Astrocyte of the cerebellum (primary cell): ENCODE data around the gene HLCS.

Experiments used
- DNase-seq: peaks from one replicate; pipeline ENCODE4 v3.0.0-alpha.2; 2011; ENCODE audit warnings: low read depth
- H3K4me3 ChIP-seq: 2 replicates; pipeline ENCODE4 v1.5.1; 2011; ENCODE audit warnings: mild to moderate bottlenecking, low read depth, low read length, moderate library complexity
- CTCF ChIP-seq: IDR thresholded peaks from 2 replicates; pipeline ENCODE4 v1.5.1; 2012; ENCODE audit warnings: low read length, low read depth, moderate library complexity, mild to moderate bottlenecking; ENCODE audit errors: missing control alignments
- in situ Hi-C: cut with HindIII; loops from 2 replicates; pipeline ENCODE4 v1.10.0; 2017; ENCODE audit warnings: low sequenced_read_pairs

HLCS gene

DNA sequence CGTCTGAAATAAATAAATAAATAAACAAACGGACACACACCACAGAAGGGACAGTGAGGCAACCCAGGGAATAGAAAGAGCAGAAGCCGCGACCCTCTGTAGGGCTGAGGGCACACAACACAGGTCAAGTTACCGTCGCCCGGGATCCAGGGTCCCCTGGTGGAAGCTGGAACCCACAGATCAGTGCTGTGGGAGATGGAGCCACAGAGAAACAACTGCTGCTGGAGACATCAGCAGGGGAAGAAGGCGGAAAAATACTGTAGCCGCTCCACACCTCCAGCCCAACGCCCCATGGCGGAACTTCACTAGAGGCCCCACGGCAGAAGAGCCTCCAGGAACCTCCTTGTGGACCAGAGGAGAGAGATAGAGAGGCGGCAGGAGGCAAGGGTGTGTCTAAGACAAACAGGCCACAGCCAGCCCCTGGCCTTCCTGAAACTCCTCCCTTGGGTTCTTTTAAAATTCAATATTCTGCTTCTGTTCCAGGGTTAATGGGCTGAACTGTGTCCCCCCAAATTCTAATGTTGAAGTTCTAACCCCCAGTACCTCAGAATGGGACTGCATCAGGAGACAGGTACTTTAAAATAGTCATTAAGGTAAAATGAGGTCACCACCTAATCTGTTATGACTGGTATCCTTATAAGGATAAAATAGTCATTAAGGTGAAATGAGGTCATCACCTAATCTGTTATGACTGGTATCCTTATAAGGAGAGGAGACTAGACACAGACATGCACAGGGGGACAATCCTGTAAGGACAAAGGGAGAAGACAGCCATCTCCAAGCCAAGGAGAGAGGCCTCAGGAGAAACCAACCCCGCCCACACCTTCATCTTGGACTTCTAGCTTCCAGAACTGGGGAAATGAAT is 7.7 kb upstream of the HLCS start:
- H3K4me3 ChIP-seq = no peak overlapping the region
- no peak for DNase-seq
- in situ Hi-C loops = no loop called here
- no peak for TF ChIP-seq CTCF

DNA sequence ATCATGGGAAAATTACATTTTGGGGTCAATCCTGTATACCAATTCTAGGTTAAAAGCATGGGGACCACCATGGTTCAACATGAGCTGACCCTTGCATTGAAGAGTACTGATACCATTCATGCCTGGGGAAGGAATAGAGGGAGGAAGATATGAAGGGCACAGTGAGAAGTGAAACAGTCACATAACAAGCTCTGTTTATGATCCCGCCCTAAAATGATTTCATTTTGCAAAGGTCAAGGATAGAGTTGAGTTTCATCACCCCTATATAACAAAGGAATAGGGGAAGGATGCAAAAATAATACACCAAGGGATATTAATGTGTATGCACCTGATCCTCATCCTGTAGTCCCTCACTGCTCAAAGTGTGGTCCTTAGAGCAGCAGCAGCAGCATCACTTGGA is 2.5 kb upstream of the HLCS start:
- in situ Hi-C loops = no loop called here
- no peak for TF ChIP-seq CTCF
- no peak for DNase-seq

DNA sequence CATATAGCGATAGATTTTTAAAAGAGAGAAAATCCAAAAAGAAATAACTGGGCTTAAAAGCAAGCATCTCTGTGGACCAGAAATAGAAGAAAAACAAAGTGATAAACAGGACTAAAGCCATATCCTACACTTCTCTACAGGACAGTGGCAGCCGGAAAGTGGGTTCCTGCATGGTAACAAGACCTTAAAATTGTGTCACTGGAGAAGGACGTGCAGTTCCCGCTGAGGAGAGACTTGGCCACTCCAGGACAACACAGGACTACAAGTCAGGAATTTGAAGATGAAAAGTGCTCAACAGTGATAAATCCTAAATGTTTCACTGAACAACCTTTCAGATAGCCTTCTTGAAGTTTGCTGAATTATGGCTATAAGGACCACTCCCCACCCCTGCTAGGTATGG is 1.9 kb upstream of the HLCS start:
- TF ChIP-seq CTCF = no peak
- no peak overlapping the region for H3K4me3 ChIP-seq
- in situ Hi-C loops = no loop called here
- no peak for DNase-seq

More for the DNA sequence above, 2.5 kb upstream of the HLCS start:
- no peak overlapping the region for H3K4me3 ChIP-seq

DNA sequence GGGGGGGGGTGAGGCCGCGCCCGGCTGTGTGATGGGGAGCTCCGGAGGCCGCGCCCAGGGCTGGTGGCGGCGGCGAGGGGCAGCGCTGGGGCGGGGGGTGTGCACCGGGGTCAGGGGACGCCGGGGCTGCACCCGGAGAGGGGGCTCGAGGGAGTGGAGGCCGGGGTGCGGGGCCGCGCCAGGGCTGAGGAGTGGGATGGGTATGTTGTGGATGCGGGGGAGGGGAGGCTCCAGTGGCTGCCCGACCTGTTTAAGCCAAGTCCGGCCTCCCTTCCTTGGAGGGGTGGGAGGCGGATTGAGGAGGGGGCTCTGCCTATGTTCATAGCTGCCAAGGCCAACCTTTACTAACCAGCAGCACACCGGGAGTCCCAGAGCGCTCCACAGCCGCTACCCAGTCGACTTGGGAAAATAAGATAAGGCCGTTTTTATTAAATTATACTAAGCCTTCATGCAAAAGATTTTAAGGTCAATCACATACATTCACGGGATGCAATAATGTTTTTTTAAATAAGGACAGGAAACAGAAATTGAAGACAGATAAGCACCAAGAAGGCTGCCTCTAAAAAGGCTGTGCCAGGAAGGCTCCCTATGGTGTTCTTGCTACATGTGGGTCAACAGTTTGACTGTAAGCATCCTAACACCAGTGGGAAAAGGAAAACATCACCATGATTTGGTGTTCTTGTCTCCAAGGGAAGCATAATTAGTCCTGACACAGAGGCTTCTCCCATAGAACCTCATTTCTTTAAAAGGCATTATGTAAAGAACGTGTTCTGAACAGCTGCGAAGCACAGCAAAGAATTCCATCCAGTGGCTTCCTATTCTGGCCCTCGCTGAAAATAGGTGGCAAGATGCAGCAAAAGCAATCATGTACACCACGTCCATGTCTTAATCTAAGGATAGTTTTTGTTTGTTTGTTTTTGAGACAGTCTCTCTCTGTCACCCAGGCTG is 626 bp upstream of the HLCS start:
- no peak for DNase-seq
- no peak for TF ChIP-seq CTCF
- peak overlapping the region; percentile 60 for H3K4me3 ChIP-seq
- in situ Hi-C loops = no loop called here

- no peak for DNase-seq
- in situ Hi-C loops = no loop called here
- peak overlapping the region; percentile 60 for H3K4me3 ChIP-seq
- no peak for TF ChIP-seq CTCF
Observed at GRCh38 chr21:36965720-36966065, 776 bp downstream of the HLCS start.

DNA sequence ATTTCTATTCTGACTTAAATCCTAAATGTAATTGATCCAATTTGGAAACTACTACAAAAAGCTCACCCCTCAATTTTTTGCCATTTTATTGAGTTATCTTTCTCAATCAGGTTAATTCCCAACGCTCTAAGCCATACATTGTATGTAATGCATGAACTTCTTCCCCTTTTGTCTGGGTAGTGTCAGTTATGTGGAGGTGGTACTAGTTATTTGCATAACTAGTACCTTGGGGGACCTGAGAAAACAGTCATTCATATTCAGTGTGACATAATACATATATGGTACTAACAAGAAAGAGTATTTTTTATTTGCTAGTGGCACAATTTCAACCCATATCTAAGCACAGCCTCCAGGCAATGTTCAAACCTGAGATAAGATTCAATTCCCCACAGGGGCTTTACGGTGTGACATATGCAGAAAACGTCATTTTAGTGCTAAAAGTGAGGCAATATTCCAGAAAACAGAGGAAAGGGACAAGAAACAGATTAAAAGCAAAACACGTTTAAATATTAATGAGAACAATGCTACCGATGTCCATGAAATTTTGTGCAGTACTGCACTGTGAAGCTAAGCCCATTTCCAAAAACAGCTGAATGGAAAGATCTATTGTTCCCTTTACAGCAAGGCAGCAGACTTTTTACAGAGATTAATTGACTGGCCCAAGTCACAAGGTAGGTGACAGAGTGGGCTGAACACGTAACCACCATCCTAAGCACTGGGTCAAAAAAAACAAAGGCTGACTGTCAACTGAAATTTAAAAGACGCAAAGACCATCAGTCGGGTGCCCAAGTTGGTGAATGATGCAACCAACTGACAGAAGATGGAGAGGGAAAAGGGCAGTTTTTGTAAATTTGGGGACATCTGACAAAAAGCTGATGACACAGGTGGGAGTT is 1.4 kb downstream of the HLCS start:
- H3K4me3 ChIP-seq = peak overlapping the region; percentile 60
- no peak for DNase-seq
- no peak for TF ChIP-seq CTCF
- in situ Hi-C loops = no loop called here
